Lung (tissue), 12 donors: ENCODE results near the gene RFWD3. TPM values are rescaled to one million over a fixed set of nuclear protein-coding genes. Genes with fewer than 3 reads are reported as not detected.
A peak's percentile ranks its signal among the peaks of the same experiment; 100 is the strongest.

Source experiments
- ATAC-seq: fragments of 200-7000 bp; cut with Tn5 transposase; one replicate; pipeline ENCODE4 v1.9.1; 2020; ENCODE audit warnings: moderate number of reproducible peaks; ENCODE audit not compliant: insufficient read depth, low FRiP score
- DNase-seq, 3 donors: peaks; one replicate each; pipeline ENCODE4 v3.0.0-alpha.2; 2013 to 2017
- H3K27ac ChIP-seq, 2 donors: one replicate each; pipeline ENCODE4 v1.5.1; 2013; ENCODE audit warnings: mild to moderate bottlenecking in 2 of 2, moderate library complexity in 2 of 2, control low read depth in 1 of 2, inconsistent platforms in 1 of 2, low read depth in 1 of 2, low read length in 1 of 2
- H3K27me3 ChIP-seq, 3 donors: one replicate each; pipeline ENCODE4 v1.5.1; 2013; ENCODE audit warnings: low read length in 2 of 3; ENCODE audit not compliant: control insufficient read depth in 3 of 3, insufficient read depth in 3 of 3
- H3K36me3 ChIP-seq, 4 donors: one replicate each; pipeline ENCODE4 v1.5.1; 2013; ENCODE audit warnings: low read length in 4 of 4, mild to moderate bottlenecking in 1 of 4, moderate library complexity in 1 of 4; ENCODE audit not compliant: control insufficient read depth in 4 of 4, insufficient read depth in 4 of 4
- H3K4me1 ChIP-seq, 5 donors: one replicate each; pipeline ENCODE4 v1.5.1; 2013; ENCODE audit warnings: low read length in 5 of 5, mild to moderate bottlenecking in 2 of 5, moderate library complexity in 1 of 5; ENCODE audit not compliant: control insufficient read depth in 5 of 5, insufficient read depth in 5 of 5
- H3K4me3 ChIP-seq: one replicate; pipeline ENCODE4 v1.5.1; 2013; ENCODE audit warnings: mild to moderate bottlenecking, control low read depth, moderate library complexity
- H3K9ac ChIP-seq, 2 donors: one replicate each; pipeline ENCODE4 v1.5.1; 2013; ENCODE audit warnings: low read length in 2 of 2, control low read depth in 1 of 2; ENCODE audit not compliant: insufficient read depth in 1 of 2
- H3K9me3 ChIP-seq, 4 donors: one replicate each; pipeline ENCODE4 v1.5.1; 2013; ENCODE audit warnings: low read length in 3 of 4, mild to moderate bottlenecking in 1 of 4, moderate library complexity in 1 of 4; ENCODE audit not compliant: control insufficient read depth in 4 of 4, insufficient read depth in 3 of 4
- CTCF ChIP-seq: IDR thresholded peaks from 2 replicates; pipeline ENCODE4 v1.5.1; 2012; ENCODE audit warnings: mild to moderate bottlenecking; ENCODE audit errors: control extremely low read depth, extremely low read depth
- WGBS, 2 donors: extraction: QIAGEN DNeasy Blood & Tissue Kit; methylation state at CpG; one replicate each; pipeline ENCODE4 v1.1.7; 2013; 5-methylcytosine and 5-hydroxymethylcytosine counted together
- polyA plus RNA-seq, 2 donors: library from polyadenylated mRNA; stranded (reverse); fragments of 200-250 nt; gene quantifications; one replicate each; pipeline ENCODE4 v1.2.1, GENCODE V29; 2013
- total RNA-seq, 2 donors: library from RNA; depleted of rRNA in 1 of 2; stranded (reverse); fragments of >200 nt in 1 of 2; gene quantifications; one replicate each; pipeline ENCODE4 v1.2.1, GENCODE V29; 2014 to 2021
- donor health status: control.
- donor health status: control.
- donor health status: Bipolar disorder and iron deficiency.
- donor health status: healthy.
- donor health status: DM: yes; HTN: yes; CAD: no.

Gene RFWD3
- total and polyA plus RNA-seq, 4 donors: 7.4 to 23.3 (median 11.4) TPM

DNA sequence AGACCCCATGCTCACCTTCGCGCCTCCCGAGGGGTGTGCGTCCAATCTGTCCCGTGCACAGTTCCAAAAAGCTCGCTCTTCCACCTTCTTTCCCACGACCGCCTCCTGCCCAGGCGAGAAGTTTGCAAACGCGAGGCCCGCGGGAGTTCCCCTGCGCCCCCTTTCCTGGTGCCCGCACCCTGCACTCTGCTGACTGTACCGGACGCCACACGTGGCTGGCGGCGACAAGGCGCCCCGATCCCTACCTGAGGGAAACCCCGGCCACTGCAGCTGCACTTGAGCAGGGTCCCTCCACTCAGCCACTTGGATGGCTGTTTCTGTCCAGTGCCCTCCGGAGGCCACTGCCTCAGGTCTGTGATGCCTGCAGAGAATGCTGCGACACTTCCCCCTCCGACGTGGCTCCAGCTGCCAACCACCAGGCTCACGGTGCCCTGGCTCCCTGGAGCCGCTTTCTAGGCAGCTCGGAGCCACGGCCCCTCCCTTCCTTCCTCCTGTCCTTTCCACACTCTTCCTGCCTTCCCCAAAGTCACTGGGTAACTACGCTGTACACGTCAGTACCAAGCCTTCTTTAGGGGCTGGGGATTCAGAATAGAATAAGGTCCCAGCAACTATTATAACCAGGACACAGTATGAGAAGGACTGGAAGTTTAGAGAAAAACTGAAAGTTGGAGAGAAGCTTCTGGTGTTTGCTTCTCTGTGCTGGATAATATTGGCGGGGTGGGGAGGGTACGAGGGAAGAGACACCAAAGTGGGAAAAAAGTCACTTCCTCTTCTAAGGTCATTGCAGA, 34.0 kb upstream of the RFWD3 start, which contains the start of gene MLKL:
Gene MLKL (minus strand): TSS at position 425 of the 788 bp plus-strand sequence. CDS start 5,105 bp downstream, outside the sequence.
- H3K36me3 ChIP-seq: no peaks in the 10 kb centered on the region
- WGBS, 2 donors: 0% methylated on average over 35 of the region's 35 CpGs
- peak within 1 kb of the TSS; percentile 74 to 96 for H3K27ac ChIP-seq
- peaks cover 0 to 4% (median 0%) of the 10 kb centered on the region in 3 donors for H3K27me3 ChIP-seq
- peak within 1 kb of the TSS; percentile 12 to 65 for H3K9ac ChIP-seq
- peak; percentile 71 for ATAC-seq
- H3K4me1 ChIP-seq: peaks cover 0 to 11% (median 0%) of the 10 kb centered on the region in 5 donors
- peak within 1 kb of the TSS; percentile 77 for H3K4me3 ChIP-seq
- peak in 2 of 3 donors; percentile 26 to 28 for DNase-seq
- no peaks in the 10 kb centered on the region for H3K9me3 ChIP-seq
- TF ChIP-seq CTCF: no peak

DNA sequence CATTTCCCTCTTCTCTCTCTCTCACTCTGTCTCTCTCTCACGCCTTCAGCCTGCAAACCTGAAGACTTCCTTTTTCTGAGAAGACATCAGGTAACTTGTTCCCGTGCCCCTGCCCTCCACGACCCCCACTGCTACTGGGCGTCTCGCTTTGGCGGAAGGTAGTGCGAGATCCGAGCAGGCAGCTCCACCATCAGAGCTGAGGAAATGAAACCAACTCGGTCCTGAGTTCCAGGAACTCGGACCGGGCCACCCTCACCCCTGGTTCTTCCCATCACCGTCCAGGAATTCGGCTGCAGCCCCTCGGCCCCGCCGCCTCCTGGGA, 33.4 kb upstream of the RFWD3 start:
- ATAC-seq (peak; percentile 30), DNase-seq (no peak)
- TF ChIP-seq CTCF: no peak
- Histone ChIP-seq H3K27ac (peak overlapping the region; percentile 74 to 96), H3K9me3 (no peaks in the 10 kb centered on the region), H3K9ac (peak overlapping the region; percentile 12 to 65), H3K36me3 (no peaks in the 10 kb centered on the region), H3K27me3 (peaks cover 0 to 4% (median 0%) of the 10 kb centered on the region in 3 donors), H3K4me1 (peaks cover 0 to 11% (median 0%) of the 10 kb centered on the region in 5 donors), H3K4me3 (peak overlapping the region; percentile 77)
- 0 to 1% methylated on average over 16 of the region's 16 CpGs for WGBS, 2 donors

GRCh38 chr16:74699666-74700065, 33.0 kb upstream of the RFWD3 start:
- Histone ChIP-seq H3K27ac (peak overlapping the region in 1 of 2 donors; percentile 44), H3K4me1 (peaks cover 0 to 11% (median 0%) of the 10 kb centered on the region in 5 donors), H3K36me3 (peaks cover 0 to under 1% (median 0%) of the 10 kb centered on the region in 4 donors), H3K4me3 (no peak overlapping the region), H3K27me3 (peaks cover 0 to 4% (median 0%) of the 10 kb centered on the region in 3 donors), H3K9ac (no peak overlapping the region), H3K9me3 (no peaks in the 10 kb centered on the region)
- no peak for TF ChIP-seq CTCF
- ATAC-seq: no peak
- no peak for DNase-seq
- WGBS, 2 donors: 46 to 54% methylated on average over 4 of the region's 4 CpGs
